Hematopoietic multipotent progenitor cell treated with erythropoietin and hydrocortisone succinate and interleukin-3 and kit ligand, for 4 days (in vitro differentiated cells): ENCODE results near the gene GPRC5B.

ENCODE experiments used
- DNase-seq: peaks from one replicate; pipeline ENCODE4 v3.0.0-alpha.2; 2015

GPRC5B gene

GRCh38 chr16:19842426-19843157 is 42.1 kb downstream of the GPRC5B start:
- no peak for DNase-seq

DNA sequence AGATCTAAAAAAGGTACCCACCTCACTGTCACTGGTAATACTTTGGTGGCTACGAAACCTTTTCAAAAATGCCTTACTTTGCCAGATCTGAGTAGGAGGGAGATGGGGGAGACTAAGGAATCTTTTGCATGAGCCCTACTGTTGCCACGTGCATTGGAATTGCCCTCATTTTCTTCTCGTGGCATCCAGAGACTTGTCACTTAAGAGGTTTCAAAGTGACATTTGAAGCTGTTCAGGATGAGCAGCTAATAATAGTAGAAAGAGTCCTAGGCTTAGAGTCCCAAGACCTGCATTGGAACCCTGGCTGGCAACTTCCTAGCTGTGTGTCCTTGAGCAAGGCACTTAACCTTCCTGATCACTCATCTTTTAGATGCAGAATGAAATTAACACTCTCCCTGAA is 43.5 kb downstream of the GPRC5B start:
- DNase-seq, result no peak

DNA sequence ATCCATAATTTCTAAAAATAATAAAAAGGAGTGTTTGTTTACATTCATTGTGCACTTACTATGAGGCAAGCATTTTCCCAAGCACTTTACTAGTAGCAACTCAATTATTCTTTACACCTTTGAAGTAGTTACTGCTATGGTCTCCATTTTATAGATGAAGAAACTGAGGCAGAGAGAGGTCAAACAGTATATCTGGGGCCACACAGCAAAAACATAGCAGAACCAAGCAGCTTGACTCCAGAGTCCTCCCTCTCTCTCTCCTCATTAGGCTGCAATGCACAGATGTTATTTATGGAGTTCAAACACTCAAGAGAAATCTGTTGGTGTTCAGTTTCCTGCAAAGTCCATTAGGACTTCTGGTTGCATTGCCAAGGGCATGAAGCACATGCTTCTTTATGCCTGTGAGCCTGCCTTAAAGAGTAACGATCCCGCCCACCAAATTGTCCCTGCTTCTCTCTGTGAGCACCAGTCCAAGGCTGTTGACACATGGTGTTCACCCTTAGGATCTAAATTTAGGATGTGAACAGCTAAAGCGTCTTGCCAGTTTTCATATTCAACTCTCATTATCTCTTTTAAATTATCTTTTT is 44.0 kb downstream of the GPRC5B start:
- DNase-seq, result no peak

- no peak for DNase-seq
Measured at GRCh38 chr16:19837984-19838707, 46.5 kb downstream of the GPRC5B start.

- DNase-seq, result no peak
Measured at GRCh38 chr16:19837331-19837980, 47.2 kb downstream of the GPRC5B start.

DNA sequence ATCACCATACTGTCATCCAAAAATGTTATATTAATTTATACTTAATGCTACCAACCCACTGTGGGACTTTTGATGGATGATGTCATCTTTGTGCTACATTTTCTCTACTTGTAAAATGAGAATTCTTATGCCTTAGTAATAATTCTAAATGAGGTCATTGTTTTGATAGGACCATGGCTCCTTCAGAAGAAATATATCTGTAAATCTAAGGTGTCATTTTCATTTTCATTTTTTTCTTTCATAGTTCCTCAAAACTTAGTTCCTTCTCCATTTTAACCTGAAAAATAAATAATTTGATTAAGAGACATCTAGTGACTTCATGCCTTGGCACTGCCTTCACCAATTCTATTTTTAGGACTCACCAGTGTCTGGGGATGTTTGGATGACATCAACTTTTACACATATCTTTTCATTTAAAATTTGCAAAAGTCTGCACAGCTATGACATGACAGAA is 48.7 kb downstream of the GPRC5B start:
- DNase-seq, result no peak

DNA sequence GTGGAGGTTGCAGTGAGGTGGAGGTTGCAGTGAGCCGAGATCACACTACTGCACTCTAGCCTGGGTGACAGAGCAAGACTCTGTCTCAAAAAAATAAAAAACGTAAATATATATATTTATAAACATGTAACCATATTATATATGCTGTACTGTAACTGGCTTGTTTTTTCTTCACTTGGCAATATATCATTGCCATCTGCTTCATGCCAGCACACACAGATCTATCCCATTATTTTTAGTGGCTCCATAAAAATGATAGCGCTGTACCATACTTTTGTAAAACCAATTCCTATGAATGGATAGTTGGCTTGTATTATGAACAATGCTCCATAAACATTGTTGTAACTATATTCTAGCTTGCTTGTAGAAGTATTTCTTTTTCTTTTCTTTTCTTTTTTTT is 49.5 kb downstream of the GPRC5B start:
- no peak for DNase-seq

GRCh38 chr16:19833581-19833980 is 51.1 kb downstream of the GPRC5B start:
- DNase-seq, result no peak

DNA sequence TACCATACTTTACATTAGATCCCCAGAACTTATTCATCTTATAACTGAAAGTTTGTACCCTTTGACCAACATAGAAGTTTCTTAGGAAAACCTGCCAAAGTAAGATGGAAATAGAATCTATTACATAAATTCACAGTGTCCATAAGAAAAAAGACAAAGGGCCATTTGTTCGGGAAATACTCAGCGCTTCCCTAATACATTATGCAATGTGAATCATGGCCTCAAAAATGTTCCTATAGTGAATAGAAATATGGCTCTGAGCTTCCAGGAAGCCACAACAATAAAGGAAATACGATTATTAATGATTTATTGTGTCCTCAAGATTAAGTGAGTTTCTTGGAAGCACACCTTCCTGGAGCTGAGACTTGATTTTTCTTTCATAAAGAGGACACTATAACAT is 51.5 kb downstream of the GPRC5B start:
- DNase-seq, result no peak

GRCh38 chr16:19831678-19832077 is 53.0 kb downstream of the GPRC5B start:
- DNase-seq, result no peak

DNA sequence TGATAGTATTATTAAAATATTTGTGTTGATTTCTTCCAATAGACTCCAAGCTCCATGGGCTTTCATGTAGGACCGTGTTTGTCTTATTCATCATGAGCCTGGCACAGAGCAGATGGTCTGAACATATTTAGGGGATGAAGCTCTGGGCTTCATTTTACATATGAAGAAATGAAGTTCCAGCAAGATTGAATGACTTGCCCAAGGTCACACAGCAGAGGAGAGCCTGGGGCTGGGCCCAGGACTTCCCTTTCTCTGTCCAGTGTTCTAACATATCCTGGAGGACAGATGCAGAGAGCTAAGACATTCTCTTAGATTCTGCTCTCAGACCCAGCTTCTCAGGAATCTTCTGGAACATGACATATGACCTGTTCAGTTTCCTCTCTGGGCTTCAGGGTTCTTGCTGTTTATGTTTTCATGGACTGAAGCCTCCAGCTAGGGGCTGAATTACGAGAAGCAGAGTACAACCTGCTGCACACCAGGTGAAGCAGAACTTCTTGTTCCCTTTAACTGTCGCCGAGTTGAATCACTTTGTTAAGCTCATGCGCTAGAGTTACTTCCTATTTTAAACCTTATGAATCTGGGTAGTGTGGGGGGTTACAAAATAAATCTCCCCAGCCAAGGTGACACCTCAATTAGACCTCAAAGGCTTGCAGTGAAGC is 53.6 kb downstream of the GPRC5B start:
- peak; percentile 20 for DNase-seq

DNA sequence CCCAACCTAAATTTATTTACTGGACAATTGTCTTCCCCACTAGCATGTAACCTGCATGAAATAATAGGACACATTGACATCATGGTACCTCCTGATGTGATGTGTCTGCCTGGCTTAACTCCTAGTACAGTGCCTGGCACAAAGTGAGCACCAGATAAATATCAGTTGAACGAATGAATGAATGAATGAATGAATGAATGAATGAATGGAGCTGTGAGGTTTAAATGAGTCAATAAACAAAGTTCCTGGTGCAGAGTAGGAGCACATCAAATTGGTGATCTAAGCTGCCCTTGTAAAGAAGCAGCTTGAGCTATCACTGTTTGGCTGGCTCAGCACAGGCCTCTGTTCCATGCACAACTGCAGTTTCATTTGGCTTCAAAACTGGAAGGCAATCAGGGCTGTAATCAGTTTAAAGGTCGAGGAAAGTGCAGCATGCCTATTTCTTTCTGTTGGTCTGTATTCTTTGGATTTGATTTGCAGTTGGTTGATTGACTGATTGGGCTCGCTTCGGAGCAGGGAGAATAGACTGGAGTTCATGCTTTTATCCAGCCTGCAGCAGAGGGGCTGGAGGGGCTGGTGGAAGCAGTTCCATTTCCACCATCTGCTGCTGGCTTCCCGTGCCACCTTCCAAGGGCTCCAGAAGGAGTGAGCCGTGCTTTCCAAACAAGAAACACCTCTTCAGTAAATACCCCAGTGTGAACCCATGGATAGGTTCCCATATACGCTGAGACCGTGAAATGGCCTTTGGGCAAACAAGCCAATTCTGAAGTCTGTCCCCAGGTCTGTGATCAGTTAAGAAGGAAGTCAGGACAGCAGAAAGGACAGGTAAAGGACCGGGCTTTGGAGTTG is 54.6 kb downstream of the GPRC5B start:
- no peak for DNase-seq

DNA sequence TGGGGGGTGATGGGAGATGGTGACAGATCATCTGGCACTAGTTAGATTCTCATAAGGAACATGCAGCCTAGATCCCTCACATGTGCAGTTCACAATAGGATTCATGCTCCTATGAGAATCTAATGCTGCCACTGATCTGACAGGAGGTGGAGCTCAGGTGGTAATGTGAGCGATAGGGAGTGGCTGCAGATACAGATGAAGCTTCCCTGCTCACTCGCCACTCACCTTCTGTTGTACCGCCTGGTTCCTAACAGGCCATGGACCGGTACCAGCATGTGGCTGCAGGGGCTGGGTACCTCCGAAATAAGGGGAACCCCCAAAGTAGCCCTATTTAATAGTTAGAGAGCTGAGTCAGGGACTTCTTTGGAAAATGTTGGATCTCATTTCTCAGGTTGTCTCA is 60.4 kb downstream of the GPRC5B start:
- DNase-seq, result no peak

- DNase-seq, result no peak
Measured at GRCh38 chr16:19823322-19823721, 61.3 kb downstream of the GPRC5B start.

GRCh38 chr16:19822533-19822932 is 62.1 kb downstream of the GPRC5B start:
- no peak for DNase-seq

GRCh38 chr16:19817875-19818274 is 66.8 kb downstream of the GPRC5B start:
- no peak for DNase-seq

- DNase-seq, result no peak
Measured at GRCh38 chr16:19817122-19817521, 67.5 kb downstream of the GPRC5B start.

DNA sequence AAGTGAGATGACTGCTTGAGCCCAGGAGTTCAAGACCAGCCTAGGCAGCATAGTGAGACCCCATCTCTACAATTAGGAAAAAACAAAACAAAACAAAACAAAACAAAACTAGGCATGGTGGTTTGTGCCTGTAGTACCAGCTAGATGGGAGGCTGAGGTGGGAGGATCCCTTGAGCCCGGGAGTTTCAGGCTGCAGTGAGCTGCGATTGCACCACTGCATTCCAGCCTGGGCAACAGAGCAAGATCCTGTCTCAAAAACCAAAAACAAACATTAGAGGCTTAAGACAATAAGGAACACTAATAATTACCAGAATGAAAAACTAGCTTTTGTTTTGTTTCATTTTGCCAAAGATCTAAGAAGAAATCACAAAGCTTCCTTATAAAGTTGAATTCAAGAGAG is 69.2 kb downstream of the GPRC5B start:
- DNase-seq, result no peak

DNA sequence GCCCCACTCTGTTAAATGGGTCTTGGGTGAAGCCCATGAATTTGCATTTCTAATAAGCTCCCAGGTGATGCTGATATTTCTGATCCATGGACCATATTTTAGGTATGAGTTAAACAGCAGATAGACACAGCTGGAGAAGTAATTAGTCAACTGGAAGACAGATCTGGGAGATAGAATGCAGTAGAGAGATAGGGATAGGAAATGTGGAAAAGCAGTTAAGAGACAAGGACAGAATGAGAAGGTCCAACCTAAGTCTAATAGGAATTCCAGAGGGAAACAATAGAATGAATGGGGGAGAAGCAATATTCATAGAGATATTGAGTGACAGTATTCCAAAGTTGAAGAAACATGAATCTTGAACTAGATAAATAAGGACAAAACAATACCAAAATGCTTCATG is 71.7 kb downstream of the GPRC5B start:
- no peak for DNase-seq

DNA sequence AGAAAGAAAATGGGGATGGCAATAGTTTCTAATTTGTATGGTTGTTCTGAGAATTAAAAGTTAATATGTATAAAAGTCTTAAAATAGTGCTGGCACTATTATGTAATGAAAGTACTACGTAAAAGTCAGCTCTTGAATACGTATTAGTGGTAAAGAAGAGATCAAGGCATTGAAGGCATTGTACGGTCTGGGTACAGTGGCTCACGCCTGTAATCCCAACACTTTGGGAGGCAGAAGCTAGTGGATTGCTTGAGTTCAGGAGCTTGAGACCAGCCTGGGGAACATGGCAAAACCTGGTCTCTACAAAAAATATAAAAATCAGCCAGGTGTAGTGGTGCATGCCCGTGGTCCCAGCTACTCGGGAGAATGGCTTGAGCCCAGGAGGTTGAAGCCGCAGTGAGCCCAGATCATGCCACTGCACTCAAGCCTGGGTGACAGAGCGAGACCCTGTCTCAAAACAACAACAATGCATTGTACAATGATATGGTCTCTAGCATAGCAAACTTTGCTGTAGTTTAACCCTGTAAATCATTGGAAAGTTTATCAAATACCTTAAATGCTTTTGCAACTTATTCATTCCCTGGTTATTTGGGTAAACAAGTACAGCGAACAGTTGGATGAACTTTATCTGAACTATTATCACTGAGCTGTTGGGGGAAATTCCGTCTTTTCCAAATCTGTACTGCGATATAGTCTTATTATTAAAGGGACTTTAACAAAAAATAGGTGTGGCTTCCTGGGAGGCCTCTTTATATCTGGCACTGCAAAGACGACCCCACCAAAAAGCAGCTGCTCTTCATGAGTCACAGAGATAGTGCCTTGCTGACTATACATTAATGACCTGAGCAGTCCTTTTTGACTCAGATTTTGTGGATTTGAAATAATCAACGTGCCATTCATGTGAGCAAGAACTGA is 73.6 kb downstream of the GPRC5B start:
- DNase-seq, result no peak

- DNase-seq, result no peak
Measured at GRCh38 chr16:19809693-19810092, 75.0 kb downstream of the GPRC5B start.
